CD4-positive, alpha-beta T cell (primary cell): ENCODE results near the gene RHBDL3. TPM values are rescaled to one million over a fixed set of nuclear protein-coding genes. Genes with fewer than 3 reads are reported as not detected.

Source experiments
- ATAC-seq: fragments of 200-7000 bp; cut with Tn5 transposase; one replicate; pipeline ENCODE4 v1.10.0; 2022; ENCODE audit warnings: mild to moderate bottlenecking; ENCODE audit not compliant: poor library complexity
- CTCF ChIA-PET: fragments of 350-600 bp; sonication (Branson Sonifier 250); formaldehyde crosslinking; loops from one replicate; lab custom pipeline; 2021; ENCODE audit warnings: antibody characterized with exemption, inconsistent platforms; lab: Charles Lee
- POLR2A ChIA-PET: fragments of 350-600 bp; sonication (Branson Sonifier 250); formaldehyde crosslinking; loops from one replicate; lab custom pipeline; 2021; ENCODE audit warnings: antibody characterized with exemption, inconsistent platforms; lab: Charles Lee
- DNase-seq, 14 experiments: peaks; one replicate each; pipeline ENCODE4 v3.0.0-alpha.2; 2013 to 2020; ENCODE audit warnings: mixed read lengths in 2 of 14
- H3K27ac ChIP-seq, 2 donors: one replicate each; pipeline versions ENCODE4 v1.5.1 to v1.7.0; 2013; ENCODE audit warnings: low read length in 2 of 2, low read depth in 1 of 2, mild to moderate bottlenecking in 1 of 2
- H3K27me3 ChIP-seq, 2 experiments: 1 replicate in 1 of 2; 2 replicates in 1 of 2; pipeline versions ENCODE4 v1.6.1 to v1.7.0; 2013; ENCODE audit warnings: low read length in 2 of 2, control low read depth in 1 of 2, mild to moderate bottlenecking in 1 of 2, moderate library complexity in 1 of 2; ENCODE audit not compliant: insufficient read depth in 2 of 2, control insufficient read depth in 1 of 2
- H3K36me3 ChIP-seq: one replicate; pipeline ENCODE4 v1.6.1; 2013; ENCODE audit warnings: low read length, control low read depth; ENCODE audit not compliant: insufficient read depth
- H3K4me1 ChIP-seq: one replicate; pipeline ENCODE4 v1.6.1; 2013; ENCODE audit warnings: low read length, control low read depth; ENCODE audit not compliant: insufficient read depth
- H3K4me3 ChIP-seq: one replicate; pipeline ENCODE4 v1.5.1; 2013; ENCODE audit warnings: mild to moderate bottlenecking, low read length, moderate library complexity
- H3K9me3 ChIP-seq, 2 experiments: 1 replicate in 1 of 2; 2 replicates in 1 of 2; pipeline versions ENCODE4 v1.6.1 to v1.7.0; 2013; ENCODE audit warnings: low read length in 2 of 2, mild to moderate bottlenecking in 2 of 2, control low read depth in 1 of 2, moderate library complexity in 1 of 2; ENCODE audit not compliant: control insufficient read depth in 1 of 2, insufficient read depth in 1 of 2
- H3K27ac Mint-ChIP-seq: one replicate; pipeline ENCODE4 v1.8.0; 2020; ENCODE audit warnings: mixed read lengths
- H3K27me3 Mint-ChIP-seq: one replicate; pipeline ENCODE4 v1.8.0; 2021; ENCODE audit warnings: mixed read lengths
- H3K36me3 Mint-ChIP-seq: one replicate; pipeline ENCODE4 v1.8.0; 2021; ENCODE audit warnings: low read depth, mixed read lengths
- H3K4me1 Mint-ChIP-seq: one replicate; pipeline ENCODE4 v1.8.0; 2021; ENCODE audit warnings: low read depth, mixed read lengths
- H3K4me3 Mint-ChIP-seq: one replicate; pipeline ENCODE4 v1.8.0; 2020; ENCODE audit warnings: mild to moderate bottlenecking, mixed read lengths
- H3K9me3 Mint-ChIP-seq: one replicate; pipeline ENCODE4 v1.8.0; 2020; ENCODE audit warnings: mixed read lengths
- intact Hi-C, 2 experiments: fragments of 100-400 bp; cut with DNase I in 1 of 2; cut with micrococcal nuclease in 1 of 2; formaldehyde crosslinking; loops; one replicate each; pipeline versions ENCODE4 v1.15.1 to v1.9.0; 2023 to 2025; cut with DNase I, micrococcal nuclease
- total RNA-seq, 174 experiments: library from RNA in 2 of 174; stranded (reverse) in 2 of 174; gene quantifications; one replicate each; pipeline ENCODE4 v1.2.3 and lab custom pipeline; 2021 to 2026
- TF ChIP-seq, protein P1 (sequence below): fragments of 200-600 bp; IDR thresholded peaks from one replicate; pipeline ENCODE4 v1.8.0; 2022; ENCODE audit warnings: antibody characterized with exemption, mild to moderate bottlenecking

RHBDL3 gene
- total RNA-seq, 2 experiments from 2014 or later, result 0.08 TPM; not detected in 1

DNA sequence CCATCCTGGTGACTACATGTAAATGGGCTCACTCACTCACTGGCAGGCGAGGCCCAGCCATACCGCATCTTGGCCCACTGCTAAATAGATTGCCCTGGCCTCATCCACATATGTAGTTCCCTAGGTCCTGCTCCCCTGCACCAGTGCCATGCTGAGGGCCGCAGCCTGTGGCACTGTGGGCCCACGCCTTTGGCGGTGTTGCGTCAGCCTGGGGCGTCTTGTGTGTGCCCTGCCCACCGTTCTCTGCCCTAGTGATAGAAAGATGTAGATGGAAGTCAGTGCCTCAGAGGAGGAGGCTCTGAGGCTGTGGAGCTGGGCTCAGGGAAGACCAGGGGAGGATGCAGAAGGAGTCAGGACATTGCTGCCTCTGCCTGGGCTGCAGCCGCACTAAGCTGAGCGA is 57.4 kb downstream of the RHBDL3 start:
- Mint-ChIP-seq H3K9me3 (no peaks in the 10 kb centered on the region), H3K27me3 (no peaks in the 10 kb centered on the region), H3K4me1 (peaks cover 9% of the 10 kb centered on the region), H3K27ac (no peak overlapping the region), H3K4me3 (no peak overlapping the region), H3K36me3 (no peaks in the 10 kb centered on the region)
- ATAC-seq, result no peak
- Histone ChIP-seq H3K27ac (no peak overlapping the region), H3K27me3 (no peaks in the 10 kb centered on the region), H3K4me1 (peaks cover 21% of the 10 kb centered on the region), H3K9me3 (no peaks in the 10 kb centered on the region), H3K36me3 (no peaks in the 10 kb centered on the region), H3K4me3 (no peak overlapping the region)
- CTCF ChIA-PET, result no interaction called here
- TF ChIP-seq, protein P1, sequence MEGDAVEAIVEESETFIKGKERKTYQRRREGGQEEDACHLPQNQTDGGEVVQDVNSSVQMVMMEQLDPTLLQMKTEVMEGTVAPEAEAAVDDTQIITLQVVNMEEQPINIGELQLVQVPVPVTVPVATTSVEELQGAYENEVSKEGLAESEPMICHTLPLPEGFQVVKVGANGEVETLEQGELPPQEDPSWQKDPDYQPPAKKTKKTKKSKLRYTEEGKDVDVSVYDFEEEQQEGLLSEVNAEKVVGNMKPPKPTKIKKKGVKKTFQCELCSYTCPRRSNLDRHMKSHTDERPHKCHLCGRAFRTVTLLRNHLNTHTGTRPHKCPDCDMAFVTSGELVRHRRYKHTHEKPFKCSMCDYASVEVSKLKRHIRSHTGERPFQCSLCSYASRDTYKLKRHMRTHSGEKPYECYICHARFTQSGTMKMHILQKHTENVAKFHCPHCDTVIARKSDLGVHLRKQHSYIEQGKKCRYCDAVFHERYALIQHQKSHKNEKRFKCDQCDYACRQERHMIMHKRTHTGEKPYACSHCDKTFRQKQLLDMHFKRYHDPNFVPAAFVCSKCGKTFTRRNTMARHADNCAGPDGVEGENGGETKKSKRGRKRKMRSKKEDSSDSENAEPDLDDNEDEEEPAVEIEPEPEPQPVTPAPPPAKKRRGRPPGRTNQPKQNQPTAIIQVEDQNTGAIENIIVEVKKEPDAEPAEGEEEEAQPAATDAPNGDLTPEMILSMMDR, result no peak
- intact Hi-C loops, result no loop called here
- POLR2A ChIA-PET, result interaction anchor here (1.4 kb wide), 1 partner anchor 28 kb away, joined by 4 read pairs; no protein-coding TSS in a partner anchor
- DNase-seq, result no peak

DNA sequence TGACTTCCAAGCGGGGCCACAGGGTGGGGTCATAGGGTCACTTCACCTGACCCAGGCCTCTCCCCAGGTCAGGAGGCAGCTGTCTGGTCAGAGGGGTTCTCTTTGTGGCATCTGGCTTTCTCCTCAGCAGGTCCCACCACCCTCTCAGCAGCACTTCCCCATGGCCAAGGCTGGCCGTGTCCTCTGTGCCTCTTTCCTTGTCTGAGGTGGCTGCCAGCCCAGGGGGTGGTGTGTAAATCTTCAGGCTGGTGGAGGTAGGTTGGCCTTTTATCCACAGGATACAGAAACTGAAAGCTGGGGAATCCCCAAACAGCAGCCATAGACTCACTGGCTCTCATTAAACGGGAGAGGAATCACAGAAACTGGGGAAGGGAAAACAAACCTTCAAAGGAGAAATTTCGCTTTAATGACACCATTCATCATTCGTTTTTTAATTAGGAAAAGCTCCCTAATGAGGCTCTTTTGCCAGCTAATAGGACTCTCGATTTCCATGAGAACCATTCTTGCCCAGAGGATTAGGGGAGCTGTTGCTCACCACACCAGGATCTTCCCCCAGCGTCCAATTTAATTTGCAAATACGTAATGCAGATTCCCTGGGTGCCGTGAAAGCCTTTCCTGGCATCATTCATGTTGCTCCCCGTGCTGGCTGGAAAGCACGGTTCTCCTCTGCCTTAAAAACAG is 58.3 kb downstream of the RHBDL3 start:
- H3K9me3 ChIP-seq, result no peaks in the 10 kb centered on the region
- CTCF ChIA-PET, result interaction anchor here (1.0 kb wide), 1 partner anchor 17 kb away, joined by 3 read pairs; no protein-coding TSS in a partner anchor
- H3K4me3 Mint-ChIP-seq, result no peak overlapping the region

DNA sequence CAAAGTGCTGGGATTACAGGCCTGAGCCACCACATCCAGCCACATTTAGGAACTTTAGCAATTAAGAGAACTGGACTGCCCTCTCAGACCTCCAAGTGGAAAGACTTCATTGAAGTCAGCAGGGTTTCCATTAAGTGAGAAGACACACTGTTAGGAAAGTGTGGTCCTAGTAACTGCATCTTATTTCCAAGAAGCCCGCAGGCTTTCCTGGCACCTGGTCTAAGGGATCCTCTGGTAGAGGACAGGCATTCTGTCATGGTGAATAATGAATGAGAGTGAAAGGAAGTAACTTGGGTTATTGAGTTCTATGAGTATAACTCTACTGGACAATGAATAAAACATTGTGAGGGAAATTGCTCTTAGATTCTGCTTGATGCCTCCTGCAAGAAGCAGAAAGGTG is 62.3 kb downstream of the RHBDL3 start:
- no peak for ATAC-seq
- CTCF ChIA-PET, result interaction anchor here (2.2 kb wide), 1 partner anchor 9 kb away, joined by 8 read pairs; no protein-coding TSS in a partner anchor
- H3K27me3 Mint-ChIP-seq, result no peaks in the 10 kb centered on the region

More for the DNA sequence above, 58.3 kb downstream of the RHBDL3 start:
- Histone ChIP-seq H3K4me1 (peaks cover 19% of the 10 kb centered on the region), H3K27me3 (no peaks in the 10 kb centered on the region), H3K27ac (no peak overlapping the region), H3K4me3 (peak overlapping the region; percentile 30), H3K36me3 (no peaks in the 10 kb centered on the region)
- Mint-ChIP-seq H3K27ac (no peak overlapping the region), H3K36me3 (no peaks in the 10 kb centered on the region), H3K9me3 (no peaks in the 10 kb centered on the region), H3K4me1 (peaks cover 9% of the 10 kb centered on the region), H3K27me3 (no peaks in the 10 kb centered on the region)
- POLR2A ChIA-PET, result interaction anchor here (1.4 kb wide), 1 partner anchor 27 kb away, joined by 4 read pairs; no protein-coding TSS in a partner anchor
- ATAC-seq (peak; percentile 75), DNase-seq (peak in 9 of 14 experiments; percentile 1 to 70 (median 20))
- intact Hi-C loops, result no loop called here
- TF ChIP-seq, protein P1, result no peak

More for the DNA sequence above, 62.3 kb downstream of the RHBDL3 start:
- Mint-ChIP-seq H3K4me3 (no peak overlapping the region), H3K9me3 (no peaks in the 10 kb centered on the region), H3K27ac (no peak overlapping the region), H3K36me3 (peaks cover 10% of the 10 kb centered on the region), H3K4me1 (peaks cover 14% of the 10 kb centered on the region)
- peaks cover 13% of the 10 kb centered on the region for H3K4me1 ChIP-seq
- TF ChIP-seq, protein P1, result no peak
- no peak for DNase-seq
- no peaks in the 10 kb centered on the region for H3K9me3 ChIP-seq
- POLR2A ChIA-PET, result no interaction called here
- intact Hi-C loops, result no loop called here
- no peak overlapping the region for H3K4me3 ChIP-seq
- no peaks in the 10 kb centered on the region for H3K27me3 ChIP-seq
- H3K27ac ChIP-seq, result no peak overlapping the region
- peaks cover 3% of the 10 kb centered on the region for H3K36me3 ChIP-seq
